A549 (cell line): ENCODE results near the gene UBE2E2.

ENCODE experiments used
- CBX2 ChIP-seq: fragments of 200-600 bp; sonication (generic); IDR thresholded peaks from 2 replicates; pipeline ENCODE4 v1.6.1; 2016; ENCODE audit warnings: low read depth, mild to moderate bottlenecking, borderline replicate concordance
- CHD2 ChIP-seq: fragments of 150-350 bp; IDR thresholded peaks from 2 replicates; pipeline ENCODE4 v1.6.1; 2014; ENCODE audit warnings: low read length; ENCODE audit not compliant: partially characterized antibody
- CTCF ChIP-seq: fragments of >200 bp; sonication (Bioruptor Twin); formaldehyde crosslinking; IDR thresholded peaks from 3 replicates; pipeline ENCODE4 v1.5.1; 2016
- EHMT2 ChIP-seq: fragments of 200-600 bp; sonication (generic); IDR thresholded peaks from 2 replicates; pipeline ENCODE4 v1.6.1; 2016; ENCODE audit warnings: antibody characterized with exemption, low read depth, mild to moderate bottlenecking, moderate library complexity
- ELK1 ChIP-seq: fragments of 150-350 bp; IDR thresholded peaks from 2 replicates; pipeline ENCODE4 v1.6.1; 2014; ENCODE audit warnings: low read depth, mild to moderate bottlenecking, low read length
- GATA3 ChIP-seq: IDR thresholded peaks from 2 replicates; pipeline ENCODE4 v1.6.1; 2012; ENCODE audit warnings: borderline replicate concordance
- HDAC2 ChIP-seq: fragments of 200-600 bp; sonication (generic); IDR thresholded peaks from 2 replicates; pipeline ENCODE4 v1.6.1; 2016
- KDM1A ChIP-seq: fragments of 200-600 bp; sonication (generic); IDR thresholded peaks from 2 replicates; pipeline ENCODE4 v1.6.1; 2016; ENCODE audit warnings: low read depth, mild to moderate bottlenecking
- MAX ChIP-seq: IDR thresholded peaks from 2 replicates; pipeline ENCODE4 v1.6.1; 2012
- MYC ChIP-seq: IDR thresholded peaks from 2 replicates; pipeline ENCODE4 v1.6.1; 2012; ENCODE audit warnings: mild to moderate bottlenecking, inconsistent platforms, low read length, improper control_type of control experiment, borderline replicate concordance
- POLR2A ChIP-seq: IDR thresholded peaks from 2 replicates; pipeline ENCODE4 v1.6.1; 2012; ENCODE audit warnings: mild to moderate bottlenecking, low read length
- RFX5 ChIP-seq: fragments of 450-650 bp; IDR thresholded peaks from 2 replicates; pipeline ENCODE4 v1.7.1; 2014; ENCODE audit warnings: antibody characterized with exemption, mild to moderate bottlenecking, moderate library complexity
- SMC3 ChIP-seq: fragments of >200 bp; sonication (Bioruptor Twin); formaldehyde crosslinking; IDR thresholded peaks from 3 replicates; pipeline ENCODE4 v1.6.1; 2018; ENCODE audit warnings: inconsistent platforms
- ZFP36 ChIP-seq: fragments of 450-650 bp; IDR thresholded peaks from 2 replicates; pipeline ENCODE4 v1.6.1; 2014; ENCODE audit warnings: borderline replicate concordance; ENCODE audit not compliant: partially characterized antibody

- TF ChIP-seq ZFP36 = no peak
- TF ChIP-seq CTCF = no peak
- TF ChIP-seq ELK1 = no peak
- no peak for TF ChIP-seq EHMT2
- TF ChIP-seq MAX = no peak
- TF ChIP-seq POLR2A = no peak
- no peak for TF ChIP-seq CHD2
- no peak for TF ChIP-seq MYC
- TF ChIP-seq KDM1A = no peak
- TF ChIP-seq RFX5 = no peak
- TF ChIP-seq GATA3 = no peak
- TF ChIP-seq CBX2 = no peak
- TF ChIP-seq HDAC2 = no peak
- no peak for TF ChIP-seq SMC3
Observed at GRCh38 chr3:23474580-23475357, 271.6 kb downstream of the UBE2E2 start.
